NCI-H2227 treated with DMSO at 0.1 percent for 48 hours (cell line): ENCODE results near the gene HEYL.
A peak's percentile ranks its signal among the peaks of the same experiment; 100 is the strongest.

ENCODE experiments used
- DNase-seq: peaks from one replicate; lab custom pipeline; 2025; lab: John Stamatoyannopoulos, UW

Gene HEYL

GRCh38 chr1:39639305-39640130 is at the start of gene HEYL:
Gene HEYL, minus strand, starts transcription at chr1:39639643. Its CDS starts 18 bp downstream, at chr1:39639625.
- DNase-seq, result no peak

GRCh38 chr1:39689214-39689613 is 49.8 kb upstream of the HEYL start:
- no peak for DNase-seq

- DNase-seq, result peak; percentile 17
These were observed 49.3 kb upstream of the HEYL start for GRCh38 chr1:39688706-39689105.

GRCh38 chr1:39687243-39687642 is 47.8 kb upstream of the HEYL start:
- no peak for DNase-seq

- no peak for DNase-seq
These were observed 45.6 kb upstream of the HEYL start for GRCh38 chr1:39685071-39685470.

GRCh38 chr1:39684313-39684664 is 44.8 kb upstream of the HEYL start:
- no peak for DNase-seq

GRCh38 chr1:39683591-39684312 is 44.3 kb upstream of the HEYL start:
- no peak for DNase-seq

- no peak for DNase-seq
These were observed 42.6 kb upstream of the HEYL start for GRCh38 chr1:39681999-39682398.

GRCh38 chr1:39681294-39681693 is 41.9 kb upstream of the HEYL start:
- DNase-seq, result no peak

- no peak for DNase-seq
These were observed 41.3 kb upstream of the HEYL start for GRCh38 chr1:39680751-39681150.

- no peak for DNase-seq
These were observed 40.4 kb upstream of the HEYL start for GRCh38 chr1:39679821-39680220.

GRCh38 chr1:39678889-39679288 is 39.4 kb upstream of the HEYL start:
- no peak for DNase-seq

GRCh38 chr1:39677645-39678044 is 38.2 kb upstream of the HEYL start:
- no peak for DNase-seq

- no peak for DNase-seq
These were observed 37.6 kb upstream of the HEYL start for GRCh38 chr1:39676948-39677548.

- no peak for DNase-seq
These were observed 35.8 kb upstream of the HEYL start for GRCh38 chr1:39675220-39675619.

- DNase-seq, result no peak
These were observed 33.8 kb upstream of the HEYL start for GRCh38 chr1:39673215-39673614.

- no peak for DNase-seq
These were observed 33.1 kb upstream of the HEYL start for GRCh38 chr1:39672551-39672947.

- DNase-seq, result peak; percentile 22
These were observed 32.5 kb upstream of the HEYL start, which contains the start of gene NT5C1A for GRCh38 chr1:39671793-39672550. Gene NT5C1A, minus strand, starts transcription at chr1:39672107. Its CDS starts 69 bp downstream, at chr1:39672038.

GRCh38 chr1:39671433-39671792 is 32.0 kb upstream of the HEYL start:
- DNase-seq, result no peak

GRCh38 chr1:39670689-39671088 is 31.2 kb upstream of the HEYL start:
- DNase-seq, result peak; percentile 31

GRCh38 chr1:39668894-39669293 is 29.5 kb upstream of the HEYL start:
- DNase-seq, result no peak

- DNase-seq, result no peak
These were observed 28.7 kb upstream of the HEYL start for GRCh38 chr1:39668111-39668510.
